Stimulated activated CD8-positive, alpha-beta memory T cell treated with anti-CD3 and anti-CD28 coated beads, Interleukin-12 subunit alpha, Interleukin-12 subunit beta, amount 100 ng/mL, for 24 hours (primary cell): ENCODE results near the gene RFC4.
A peak's percentile ranks its signal among the peaks of the same experiment; 100 is the strongest.

ENCODE experiments used
- DNase-seq: peaks from one replicate; pipeline ENCODE4 v3.0.0-alpha.2; 2020; ENCODE audit errors: extremely low read depth

Gene RFC4

GRCh38 chr3:186786922-186787321 lies 19.4 kb downstream of the RFC4 start:
- no peak for DNase-seq

- no peak for DNase-seq
Measured at GRCh38 chr3:186785495-186786018, 20.7 kb downstream of the RFC4 start.

GRCh38 chr3:186784820-186785494 lies 21.3 kb downstream of the RFC4 start:
- DNase-seq: no peak

GRCh38 chr3:186783731-186784515 lies 22.4 kb downstream of the RFC4 start:
- peak; percentile 43 for DNase-seq

GRCh38 chr3:186783058-186783730 lies 23.1 kb downstream of the RFC4 start, which contains the start of gene EIF4A2:
Gene EIF4A2 (plus strand): TSS chr3:186783577. CDS start chr3:186783611, 34 bp downstream.
- peak; percentile 72 for DNase-seq

GRCh38 chr3:186782542-186783057 lies 23.7 kb downstream of the RFC4 start:
- no peak for DNase-seq

GRCh38 chr3:186779204-186779603 lies 27.1 kb downstream of the RFC4 start:
- DNase-seq: no peak

- DNase-seq: no peak
Measured at GRCh38 chr3:186775999-186776398, 30.3 kb downstream of the RFC4 start.

GRCh38 chr3:186772701-186773417 lies 33.4 kb downstream of the RFC4 start:
- peak; percentile 39 for DNase-seq

- no peak for DNase-seq
Measured at GRCh38 chr3:186772281-186772694, 34.0 kb downstream of the RFC4 start.

GRCh38 chr3:186760897-186761447 lies 45.3 kb downstream of the RFC4 start:
- no peak for DNase-seq

- DNase-seq: no peak
Measured at GRCh38 chr3:186760141-186760833, 46.0 kb downstream of the RFC4 start.

GRCh38 chr3:186759231-186759930 lies 46.9 kb downstream of the RFC4 start:
- no peak for DNase-seq

- no peak for DNase-seq
Measured at GRCh38 chr3:186757686-186758220, 48.5 kb downstream of the RFC4 start.

- DNase-seq: no peak
Measured at GRCh38 chr3:186757214-186757613, 49.1 kb downstream of the RFC4 start.

GRCh38 chr3:186754871-186755270 lies 51.4 kb downstream of the RFC4 start:
- DNase-seq: no peak

GRCh38 chr3:186754006-186754405 lies 52.3 kb downstream of the RFC4 start:
- DNase-seq: no peak

GRCh38 chr3:186751480-186751879 lies 54.8 kb downstream of the RFC4 start:
- no peak for DNase-seq

GRCh38 chr3:186750316-186750715 lies 56.0 kb downstream of the RFC4 start:
- no peak for DNase-seq

- no peak for DNase-seq
Measured at GRCh38 chr3:186746008-186746407, 60.3 kb downstream of the RFC4 start.
